Measurements from ENCODE around the gene SLX9.

DNA sequence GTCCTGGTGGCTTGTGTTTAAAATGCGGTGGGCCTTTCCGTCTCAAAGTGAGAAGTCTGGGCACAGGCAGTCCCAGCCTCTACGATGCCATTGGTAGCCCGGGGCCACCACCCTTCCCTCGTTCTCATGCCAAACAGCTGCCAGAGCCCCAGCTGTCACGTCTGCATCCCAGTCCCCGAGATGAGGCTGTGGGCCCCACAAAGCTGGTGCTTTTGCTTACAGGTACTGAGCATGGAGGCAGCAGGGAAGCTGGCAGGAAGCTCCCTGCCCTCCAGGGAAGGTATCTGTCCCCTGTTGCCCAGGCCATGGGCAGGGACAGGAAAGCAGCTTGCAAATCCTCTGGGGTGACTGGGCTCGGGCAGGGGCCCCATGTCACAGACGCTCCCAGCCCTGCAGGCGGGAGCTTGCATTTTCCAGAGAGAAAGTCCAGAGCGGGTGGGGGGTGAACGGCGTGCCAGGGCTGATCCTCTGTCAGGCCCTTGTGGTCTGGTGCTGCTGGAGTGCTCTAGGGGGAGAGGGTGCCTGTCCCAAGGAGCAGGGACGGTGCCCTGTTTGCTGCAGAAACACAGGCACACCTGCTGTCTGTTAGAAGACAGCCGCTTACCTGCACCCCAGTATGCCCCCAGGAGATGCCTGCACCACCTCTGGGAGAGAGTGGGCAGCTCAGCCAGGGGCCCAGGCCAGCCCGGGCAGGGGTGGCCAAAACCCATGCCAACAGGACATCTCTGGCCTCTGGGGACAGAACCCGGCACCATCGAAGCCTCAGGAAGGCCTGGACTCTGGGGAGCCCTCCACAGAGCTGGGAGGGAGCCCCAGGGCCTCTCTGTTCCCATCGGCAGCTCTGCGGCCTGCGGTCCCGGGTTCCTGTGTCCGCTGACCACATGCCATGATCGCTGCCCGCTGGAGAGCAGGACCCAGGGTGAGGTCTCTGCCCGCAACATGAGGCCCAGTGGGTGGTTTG is 45.9 kb downstream of the SLX9 start:
- TF ChIP-seq, protein P1, sequence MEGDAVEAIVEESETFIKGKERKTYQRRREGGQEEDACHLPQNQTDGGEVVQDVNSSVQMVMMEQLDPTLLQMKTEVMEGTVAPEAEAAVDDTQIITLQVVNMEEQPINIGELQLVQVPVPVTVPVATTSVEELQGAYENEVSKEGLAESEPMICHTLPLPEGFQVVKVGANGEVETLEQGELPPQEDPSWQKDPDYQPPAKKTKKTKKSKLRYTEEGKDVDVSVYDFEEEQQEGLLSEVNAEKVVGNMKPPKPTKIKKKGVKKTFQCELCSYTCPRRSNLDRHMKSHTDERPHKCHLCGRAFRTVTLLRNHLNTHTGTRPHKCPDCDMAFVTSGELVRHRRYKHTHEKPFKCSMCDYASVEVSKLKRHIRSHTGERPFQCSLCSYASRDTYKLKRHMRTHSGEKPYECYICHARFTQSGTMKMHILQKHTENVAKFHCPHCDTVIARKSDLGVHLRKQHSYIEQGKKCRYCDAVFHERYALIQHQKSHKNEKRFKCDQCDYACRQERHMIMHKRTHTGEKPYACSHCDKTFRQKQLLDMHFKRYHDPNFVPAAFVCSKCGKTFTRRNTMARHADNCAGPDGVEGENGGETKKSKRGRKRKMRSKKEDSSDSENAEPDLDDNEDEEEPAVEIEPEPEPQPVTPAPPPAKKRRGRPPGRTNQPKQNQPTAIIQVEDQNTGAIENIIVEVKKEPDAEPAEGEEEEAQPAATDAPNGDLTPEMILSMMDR (IDR thresholded peaks at IDR 0.05): no peak
- TF ChIP-seq POLR2A (IDR thresholded peaks at IDR 0.05): no peak

All from uterus (tissue), 2 donors.